GM19193 (cell line): ENCODE measurements around the gene KAT6B.

ENCODE experiments used
- POLR2A ChIP-seq: IDR thresholded peaks from 4 replicates; pipeline ENCODE4 v1.6.1; 2011; ENCODE audit not compliant: insufficient read depth, insufficient read length; ENCODE audit errors: extremely low read depth

Gene KAT6B

GRCh38 chr10:75048669-75049098, 222.3 kb downstream of the KAT6B start:
- TF ChIP-seq POLR2A: no peak

- TF ChIP-seq POLR2A: no peak
Measured at GRCh38 chr10:75049316-75050148, 223.1 kb downstream of the KAT6B start.

- TF ChIP-seq POLR2A: no peak
Measured at GRCh38 chr10:75050149-75050919, 223.9 kb downstream of the KAT6B start.

- TF ChIP-seq POLR2A: no peak
Measured at GRCh38 chr10:75051308-75051707, 224.9 kb downstream of the KAT6B start.

- TF ChIP-seq POLR2A: no peak
Measured at GRCh38 chr10:75057680-75058079, 231.3 kb downstream of the KAT6B start.

- TF ChIP-seq POLR2A: no peak
Measured at GRCh38 chr10:75058161-75058560, 231.8 kb downstream of the KAT6B start.

- TF ChIP-seq POLR2A: no peak
Measured at GRCh38 chr10:75061709-75062505, 235.5 kb downstream of the KAT6B start.

GRCh38 chr10:75062506-75063299, 236.3 kb downstream of the KAT6B start:
- no peak for TF ChIP-seq POLR2A

GRCh38 chr10:75063461-75064230, 237.2 kb downstream of the KAT6B start:
- TF ChIP-seq POLR2A: no peak

GRCh38 chr10:75065076-75065475, 238.7 kb downstream of the KAT6B start:
- no peak for TF ChIP-seq POLR2A

- TF ChIP-seq POLR2A: no peak
Measured at GRCh38 chr10:75066271-75066670, 239.9 kb downstream of the KAT6B start.

- no peak for TF ChIP-seq POLR2A
Measured at GRCh38 chr10:75067272-75067671, 240.9 kb downstream of the KAT6B start.

GRCh38 chr10:75068523-75068922, 242.1 kb downstream of the KAT6B start:
- no peak for TF ChIP-seq POLR2A

GRCh38 chr10:75070476-75070875, 244.1 kb downstream of the KAT6B start:
- TF ChIP-seq POLR2A: no peak

- no peak for TF ChIP-seq POLR2A
Measured at GRCh38 chr10:75070961-75071428, 244.6 kb downstream of the KAT6B start.
